PC-3 (cell line): ENCODE data around the gene CHRM2.

Experiments used
- CTCF ChIP-seq: fragments of 300-600 bp; sonication (generic); conservative IDR thresholded peaks from 2 replicates; pipeline ENCODE4 v1.5.1; 2017; ENCODE audit warnings: antibody characterized with exemption, low read depth, mild to moderate bottlenecking, low read length
- EZH2 ChIP-seq: fragments of 300-600 bp; sonication (generic); IDR thresholded peaks from one replicate; pipeline ENCODE4 v1.6.1; 2017; ENCODE audit warnings: antibody characterized with exemption, mild to moderate bottlenecking, low read length; ENCODE audit not compliant: unreplicated experiment

- no peak for TF ChIP-seq CTCF
- TF ChIP-seq EZH2, result no peak
Measured at GRCh38 chr7:136938476-136938875, 70.0 kb downstream of the CHRM2 start.
